Measurements from ENCODE around the gene GSTA5. TPM values are rescaled to one million over a fixed set of nuclear protein-coding genes. Genes with fewer than 3 reads are reported as not detected.
"Not testable (repeated sequence)": the region's sequence is repeated elsewhere in the genome, so short reads cannot be mapped to it uniquely, and the experiment has no call there.

The GSTA5 gene
- total and polyA plus RNA-seq, 4 donors: not detected

GRCh38 chr6:52782696-52783274 lies 57.8 kb downstream of the GSTA5 start:
- not testable (repeated sequence) for H3K9ac ChIP-seq (ENCODE audit: low read depth in 1 of 2, low read length in 2 of 2); H3K4me1 ChIP-seq (ENCODE audit: control insufficient read depth in 4 of 4, insufficient read depth in 4 of 4, low read length in 3 of 4); H3K9me3 ChIP-seq (ENCODE audit: control insufficient read depth in 4 of 4, low read length in 3 of 4); DNase-seq (ENCODE audit: low spot score); H3K27me3 ChIP-seq (ENCODE audit: control insufficient read depth in 4 of 4, insufficient read depth in 4 of 4, low read length in 3 of 4); H3K4me3 ChIP-seq (ENCODE audit: low read depth in 1 of 3, low read length in 3 of 3); H3K27ac ChIP-seq (ENCODE audit: low read depth in 1 of 2, low read length in 2 of 2); H3K36me3 ChIP-seq (ENCODE audit: control insufficient read depth in 4 of 4, insufficient read depth in 3 of 4, low read depth in 1 of 4, low read length in 3 of 4)
- whole genome bisulfite sequencing: 61% methylated on average over 3 of the region's 3 CpGs

GRCh38 chr6:52782209-52782608 lies 58.4 kb downstream of the GSTA5 start:
- H3K9me3 ChIP-seq (ENCODE audit: control insufficient read depth in 4 of 4, low read length in 3 of 4); H3K9ac ChIP-seq (ENCODE audit: low read depth in 1 of 2, low read length in 2 of 2); H3K4me1 ChIP-seq (ENCODE audit: control insufficient read depth in 4 of 4, insufficient read depth in 4 of 4, low read length in 3 of 4); H3K27ac ChIP-seq (ENCODE audit: low read depth in 1 of 2, low read length in 2 of 2); H3K27me3 ChIP-seq (ENCODE audit: control insufficient read depth in 4 of 4, insufficient read depth in 4 of 4, low read length in 3 of 4); H3K4me3 ChIP-seq (ENCODE audit: low read depth in 1 of 3, low read length in 3 of 3); DNase-seq (ENCODE audit: low spot score); H3K36me3 ChIP-seq (ENCODE audit: control insufficient read depth in 4 of 4, insufficient read depth in 3 of 4, low read depth in 1 of 4, low read length in 3 of 4): not testable (repeated sequence)

Other genes starting within 250 kb of the GSTA5 start
- gene TMEM14A, start 169.7 kb downstream of the GSTA5 start, total RNA-seq: 10 to 100 TPM; 15.6 to 22.9 TPM
- gene TMEM14A, start 169.7 kb downstream of the GSTA5 start, polyA plus RNA-seq: 10 to 100 TPM; 23.0 to 63.6 TPM
- gene GSTA2, start 77.3 kb downstream of the GSTA5 start, total RNA-seq: 1 to 10 TPM; 2.0 to 2.2 TPM
- gene GSTA2, start 77.3 kb downstream of the GSTA5 start, polyA plus RNA-seq: 100 to 1,000 TPM in 1 of 2 donors, 1 to 10 TPM in 1; 1.4 to 110 TPM
- 100 to 1,000 TPM in 1 of 2 donors, 10 to 100 TPM in 1; 59.4 to 160 TPM for gene GSTA1, start 37.0 kb downstream of the GSTA5 start, total RNA-seq
- gene GSTA1, start 37.0 kb downstream of the GSTA5 start, polyA plus RNA-seq: 100 to 1,000 TPM; 131 to 247 TPM
- gene GSTA3, start 68.9 kb upstream of the GSTA5 start, total RNA-seq: not detected
- gene GSTA3, start 68.9 kb upstream of the GSTA5 start, polyA plus RNA-seq: not detected
- gene GSTA4, start 154.5 kb upstream of the GSTA5 start, total RNA-seq: 10 to 100 TPM; 14.0 to 22.7 TPM
- 10 to 100 TPM in 1 of 2 donors, 1 to 10 TPM in 1; 7.9 to 19.7 TPM for gene GSTA4, start 154.5 kb upstream of the GSTA5 start, polyA plus RNA-seq
- 1 to 10 TPM; 4.6 to 7.4 TPM for gene CILK1, start 221.0 kb upstream of the GSTA5 start, total RNA-seq
- 1 to 10 TPM; 3.1 TPM for gene CILK1, start 221.0 kb upstream of the GSTA5 start, polyA plus RNA-seq
- gene FBXO9, start 224.6 kb upstream of the GSTA5 start, total RNA-seq: 10 to 100 TPM; 49.9 to 79.1 TPM
- 10 to 100 TPM; 36.8 to 52.5 TPM for gene FBXO9, start 224.6 kb upstream of the GSTA5 start, polyA plus RNA-seq